Ascending aorta (tissue), 2 donors: ENCODE measurements around the gene UST. TPM values are rescaled to one million over a fixed set of nuclear protein-coding genes. Genes with fewer than 3 reads are reported as not detected.
"Not testable (repeated sequence)": the region's sequence is repeated elsewhere in the genome, so short reads cannot be mapped to it uniquely, and the experiment has no call there.

Source experiments
- DNase-seq, 2 donors: peaks; one replicate each; pipeline ENCODE4 v3.0.0-alpha.2; 2019; ENCODE audit warnings: low spot score in 2 of 2
- H3K27ac ChIP-seq, 2 donors: fragments of 200-600 bp; sonication (generic); one replicate each; pipeline ENCODE4 v1.5.1; 2016 to 2017; ENCODE audit warnings: mild to moderate bottlenecking in 1 of 2
- H3K27me3 ChIP-seq: fragments of 200-600 bp; sonication (generic); one replicate; pipeline ENCODE4 v1.5.1; 2017
- H3K36me3 ChIP-seq, 2 donors: fragments of 200-600 bp; sonication (generic); one replicate each; pipeline ENCODE4 v1.5.1; 2016
- H3K4me1 ChIP-seq, 2 donors: fragments of 200-600 bp; sonication (generic); one replicate each; pipeline ENCODE4 v1.5.1; 2016 to 2017; ENCODE audit warnings: mild to moderate bottlenecking in 1 of 2
- H3K4me3 ChIP-seq, 2 donors: fragments of 200-600 bp; sonication (generic); one replicate each; pipeline ENCODE4 v1.5.1; 2016 to 2017; ENCODE audit warnings: mild to moderate bottlenecking in 1 of 2
- H3K9me3 ChIP-seq, 2 donors: fragments of 200-600 bp; sonication (generic); one replicate each; pipeline ENCODE4 v1.5.1; 2016
- CTCF ChIP-seq, 3 experiments: fragments of 200-600 bp in 2 of 3; fragments of 450-650 bp in 1 of 3; sonication (generic) in 2 of 3; IDR thresholded peaks; one replicate each; pipeline ENCODE4 v1.5.1; 2016 to 2019; ENCODE audit warnings: antibody characterized with exemption in 3 of 3, mild to moderate bottlenecking in 1 of 3, moderate library complexity in 1 of 3
- intact Hi-C: fragments of 100-400 bp; cut with DNase I; formaldehyde crosslinking; loops from one replicate; pipeline ENCODE4 v1.15.1; 2023
- total RNA-seq: library from RNA; depleted of rRNA; stranded (reverse); fragments of >200 nt; gene quantifications from one replicate; pipeline ENCODE4 v1.1.0, GENCODE V29; 2016

UST gene
- total RNA-seq, 1 donor from 2014 or later = 27.0 TPM

- no peak for TF ChIP-seq CTCF (IDR thresholded peaks at IDR 0.05)
- no peak for DNase-seq
- Histone ChIP-seq H3K9me3 (peaks cover 0 to 4% of the 10 kb centered on the region in 2 donors), H3K27me3 (no peaks in the 10 kb centered on the region), H3K27ac (no peak overlapping the region), H3K4me1 (no peaks in the 10 kb centered on the region), H3K36me3 (no peaks in the 10 kb centered on the region), H3K4me3 (no peak overlapping the region)
- intact Hi-C loops = no loop called here
Measured at GRCh38 chr6:148915810-148916209, 169.0 kb downstream of the UST start.

- intact Hi-C loops, H3K27ac ChIP-seq, H3K4me1 ChIP-seq, H3K36me3 ChIP-seq, H3K4me3 ChIP-seq, H3K9me3 ChIP-seq, H3K27me3 ChIP-seq, DNase-seq: not testable (repeated sequence)
Measured at GRCh38 chr6:148916485-148916884, 169.7 kb downstream of the UST start.

- H3K4me1 ChIP-seq = no peaks in the 10 kb centered on the region
- H3K36me3 ChIP-seq = no peaks in the 10 kb centered on the region
- no peaks in the 10 kb centered on the region for H3K27me3 ChIP-seq
- TF ChIP-seq CTCF (IDR thresholded peaks at IDR 0.05) = no peak
- H3K4me3 ChIP-seq = no peak overlapping the region
- DNase-seq = no peak
- H3K9me3 ChIP-seq = no peaks in the 10 kb centered on the region
- H3K27ac ChIP-seq = no peak overlapping the region
- intact Hi-C loops = no loop called here
Measured at GRCh38 chr6:148924226-148925012, 177.6 kb downstream of the UST start.

GRCh38 chr6:148925701-148926100 is 178.9 kb downstream of the UST start:
- intact Hi-C loops = no loop called here
- no peak for DNase-seq
- no peaks in the 10 kb centered on the region for H3K36me3 ChIP-seq

GRCh38 chr6:148926478-148926877 is 179.6 kb downstream of the UST start:
- Histone ChIP-seq H3K36me3 (no peaks in the 10 kb centered on the region), H3K4me1 (peaks cover 0 to 3% of the 10 kb centered on the region in 2 donors), H3K27me3 (no peaks in the 10 kb centered on the region), H3K4me3 (no peak overlapping the region), H3K9me3 (no peaks in the 10 kb centered on the region), H3K27ac (no peak overlapping the region)
- TF ChIP-seq CTCF (IDR thresholded peaks at IDR 0.05) = no peak
- intact Hi-C loops = no loop called here
- no peak for DNase-seq

More at GRCh38 chr6:148925701-148926100, 178.9 kb downstream of the UST start:
- H3K4me1 ChIP-seq = no peaks in the 10 kb centered on the region
- H3K4me3 ChIP-seq = no peak overlapping the region
- no peak for TF ChIP-seq CTCF (IDR thresholded peaks at IDR 0.05)
- no peaks in the 10 kb centered on the region for H3K27me3 ChIP-seq
- H3K9me3 ChIP-seq = no peaks in the 10 kb centered on the region
- H3K27ac ChIP-seq = no peak overlapping the region

- no peak for TF ChIP-seq CTCF (IDR thresholded peaks at IDR 0.05)
- no peaks in the 10 kb centered on the region for H3K9me3 ChIP-seq
Measured at GRCh38 chr6:148927586-148927985, 180.8 kb downstream of the UST start.

More at GRCh38 chr6:148927586-148927985, 180.8 kb downstream of the UST start:
- Histone ChIP-seq H3K27me3 (no peaks in the 10 kb centered on the region), H3K36me3 (no peaks in the 10 kb centered on the region), H3K4me3 (no peak overlapping the region), H3K4me1 (peaks cover 0 to 3% of the 10 kb centered on the region in 2 donors), H3K27ac (no peak overlapping the region)
- intact Hi-C loops = no loop called here
- DNase-seq = no peak
